Measurements from ENCODE around the gene PARD6G. TPM values are rescaled to one million over a fixed set of nuclear protein-coding genes. Genes with fewer than 3 reads are reported as not detected.

Gene PARD6G
- total RNA-seq, 1 experiment from 2014 or later, result 5.4 TPM

DNA sequence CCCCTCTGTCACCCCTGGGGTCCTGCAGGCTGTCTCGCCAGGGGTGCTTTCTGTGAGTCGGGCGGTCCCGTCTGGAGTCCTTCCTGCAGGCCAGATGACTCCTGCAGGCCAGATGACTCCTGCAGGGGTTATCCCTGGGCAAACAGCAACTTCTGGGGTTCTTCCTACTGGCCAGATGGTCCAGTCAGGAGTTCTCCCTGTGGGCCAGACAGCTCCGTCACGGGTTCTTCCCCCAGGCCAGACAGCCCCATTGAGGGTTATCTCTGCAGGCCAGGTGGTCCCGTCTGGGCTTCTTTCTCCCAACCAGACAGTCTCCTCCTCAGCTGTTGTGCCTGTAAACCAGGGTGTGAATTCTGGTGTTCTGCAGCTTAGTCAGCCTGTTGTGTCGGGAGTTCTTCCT, 110.6 kb downstream of the PARD6G start:
- H3K9me3 ChIP-seq (ENCODE audit: low read length), result no peaks in the 10 kb centered on the region
- no TSS peak for BruUV-seq (replicated peaks)
- H3F3A ChIP-seq (ENCODE audit: low read length, unreplicated experiment), result no peaks in the 10 kb centered on the region
- H3K9me2 ChIP-seq (replicated peaks; ENCODE audit: low read length), result no peaks in the 10 kb centered on the region
- ChIA-PET POLR2A (ENCODE audit: unreplicated experiment) (no interaction called here), CTCF (no interaction called here)
- peaks cover 8% of the 10 kb centered on the region; the same call in 1 of the 2 replicates for H4K20me1 ChIP-seq (ENCODE audit: low read length)
- H3K4me1 ChIP-seq (ENCODE audit: insufficient read depth, low read length), result no peaks in the 10 kb centered on the region
- peaks cover 72% of the 10 kb centered on the region for H3K36me3 ChIP-seq (ENCODE audit: low read depth, low read length)
- no peak overlapping the region for H3K4me3 ChIP-seq (ENCODE audit: low read length)
- H3K27ac ChIP-seq (ENCODE audit: low read length), result no peak overlapping the region
- intact Hi-C loops (cut with micrococcal nuclease), result no loop called here
- H3K79me2 ChIP-seq (ENCODE audit: low read length), result peaks cover 26% of the 10 kb centered on the region
- DNase-seq (no peak), ATAC-seq (no peak)
- no peak overlapping the region for H3K4me2 ChIP-seq (ENCODE audit: low read length)
- no peak overlapping the region for H3K9ac ChIP-seq (ENCODE audit: low read length)
- no peak overlapping the region for H2AFZ ChIP-seq (ENCODE audit: low read length)
- no peaks in the 10 kb centered on the region for H3K27me3 ChIP-seq (ENCODE audit: low read length)
- TF ChIP-seq EZH2 (IDR thresholded peaks at IDR 0.05; ENCODE audit: low read length, unreplicated experiment) (no peak), EZH2phosphoT487 (IDR thresholded peaks at IDR 0.05; ENCODE audit: borderline replicate concordance, low read length) (no peak)
- TF ChIP-seq, protein P1, sequence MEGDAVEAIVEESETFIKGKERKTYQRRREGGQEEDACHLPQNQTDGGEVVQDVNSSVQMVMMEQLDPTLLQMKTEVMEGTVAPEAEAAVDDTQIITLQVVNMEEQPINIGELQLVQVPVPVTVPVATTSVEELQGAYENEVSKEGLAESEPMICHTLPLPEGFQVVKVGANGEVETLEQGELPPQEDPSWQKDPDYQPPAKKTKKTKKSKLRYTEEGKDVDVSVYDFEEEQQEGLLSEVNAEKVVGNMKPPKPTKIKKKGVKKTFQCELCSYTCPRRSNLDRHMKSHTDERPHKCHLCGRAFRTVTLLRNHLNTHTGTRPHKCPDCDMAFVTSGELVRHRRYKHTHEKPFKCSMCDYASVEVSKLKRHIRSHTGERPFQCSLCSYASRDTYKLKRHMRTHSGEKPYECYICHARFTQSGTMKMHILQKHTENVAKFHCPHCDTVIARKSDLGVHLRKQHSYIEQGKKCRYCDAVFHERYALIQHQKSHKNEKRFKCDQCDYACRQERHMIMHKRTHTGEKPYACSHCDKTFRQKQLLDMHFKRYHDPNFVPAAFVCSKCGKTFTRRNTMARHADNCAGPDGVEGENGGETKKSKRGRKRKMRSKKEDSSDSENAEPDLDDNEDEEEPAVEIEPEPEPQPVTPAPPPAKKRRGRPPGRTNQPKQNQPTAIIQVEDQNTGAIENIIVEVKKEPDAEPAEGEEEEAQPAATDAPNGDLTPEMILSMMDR (conservative IDR thresholded peaks at IDR 0.05; ENCODE audit: low read depth, low read length), result no peak

DNA sequence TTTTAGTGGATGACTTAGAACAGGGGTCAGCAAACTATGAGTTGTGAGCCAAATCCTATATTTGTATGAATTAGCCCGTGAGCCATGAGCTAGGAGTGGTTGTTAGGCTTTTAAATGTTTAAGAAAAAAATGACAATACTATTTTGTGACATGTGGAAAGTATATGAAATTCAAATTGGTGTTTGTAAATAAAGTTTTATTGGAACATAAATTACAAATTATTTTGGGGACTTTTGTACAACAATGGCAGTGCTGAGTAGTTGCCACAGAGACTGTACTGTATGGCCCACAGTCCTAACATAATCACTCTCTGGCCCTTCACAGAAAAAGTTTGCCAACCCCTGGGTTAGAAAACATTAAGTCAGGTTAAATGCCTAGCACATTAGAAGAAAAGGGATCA, 112.2 kb downstream of the PARD6G start:
- Histone ChIP-seq H3K4me3 (ENCODE audit: low read length) (no peak overlapping the region), H3K4me1 (ENCODE audit: insufficient read depth, low read length) (no peaks in the 10 kb centered on the region), H3K4me2 (ENCODE audit: low read length) (no peak overlapping the region), H3K27ac (ENCODE audit: low read length) (no peak overlapping the region), H3K27me3 (ENCODE audit: low read length) (no peaks in the 10 kb centered on the region), H3K9me2 (replicated peaks; ENCODE audit: low read length) (no peaks in the 10 kb centered on the region), H4K20me1 (ENCODE audit: low read length) (peaks cover 10% of the 10 kb centered on the region; the same call in 1 of the 2 replicates), H3K79me2 (ENCODE audit: low read length) (peaks cover 38% of the 10 kb centered on the region), H3K9ac (ENCODE audit: low read length) (no peak overlapping the region), H2AFZ (ENCODE audit: low read length) (no peak overlapping the region), H3K9me3 (ENCODE audit: low read length) (no peaks in the 10 kb centered on the region), H3F3A (ENCODE audit: low read length, unreplicated experiment) (no peaks in the 10 kb centered on the region), H3K36me3 (ENCODE audit: low read depth, low read length) (peaks cover 68% of the 10 kb centered on the region)
- DNase-seq (no peak), ATAC-seq (no peak)
- POLR2A ChIA-PET (ENCODE audit: unreplicated experiment), result no interaction called here
- intact Hi-C loops (cut with micrococcal nuclease), result no loop called here
- CTCF ChIA-PET, result interaction anchor here (0.5 kb wide), 1 partner anchor 9 kb away, joined by 3 read pairs; no protein-coding TSS in a partner anchor
- TF ChIP-seq EZH2phosphoT487 (IDR thresholded peaks at IDR 0.05; ENCODE audit: borderline replicate concordance, low read length), result no peak
- BruUV-seq (replicated peaks), result no TSS peak

DNA sequence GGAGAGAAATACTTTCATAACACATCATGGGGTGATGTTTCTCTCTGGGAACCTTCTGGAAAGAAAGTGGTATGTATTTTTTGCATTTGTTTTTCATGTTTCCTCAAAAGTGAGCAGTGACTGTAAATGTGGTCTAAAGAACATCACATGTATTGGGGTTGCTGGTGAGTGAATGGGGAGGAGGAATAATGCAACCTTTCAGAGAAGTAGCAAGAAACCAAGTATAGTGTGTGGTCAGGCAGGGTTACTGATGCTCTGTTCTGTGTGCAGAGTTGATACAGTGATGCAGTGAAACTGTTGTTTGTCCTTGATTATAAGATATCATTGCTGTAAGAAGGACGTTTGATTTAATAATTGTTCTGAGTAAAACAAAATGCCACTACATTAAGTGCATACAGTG, 114.2 kb downstream of the PARD6G start:
- Histone ChIP-seq H3K27ac (ENCODE audit: low read length) (no peak overlapping the region), H3K4me1 (ENCODE audit: insufficient read depth, low read length) (no peaks in the 10 kb centered on the region), H2AFZ (ENCODE audit: low read length) (no peak overlapping the region), H3K36me3 (ENCODE audit: low read depth, low read length) (peaks cover 50% of the 10 kb centered on the region), H3K9me2 (replicated peaks; ENCODE audit: low read length) (no peaks in the 10 kb centered on the region), H3K27me3 (ENCODE audit: low read length) (no peaks in the 10 kb centered on the region), H4K20me1 (ENCODE audit: low read length) (peaks cover 20% of the 10 kb centered on the region; the same call in 1 of the 2 replicates), H3F3A (ENCODE audit: low read length, unreplicated experiment) (no peaks in the 10 kb centered on the region), H3K9me3 (ENCODE audit: low read length) (no peaks in the 10 kb centered on the region), H3K4me2 (ENCODE audit: low read length) (no peak overlapping the region), H3K9ac (ENCODE audit: low read length) (no peak overlapping the region), H3K79me2 (ENCODE audit: low read length) (peaks cover 58% of the 10 kb centered on the region), H3K4me3 (ENCODE audit: low read length) (no peak overlapping the region)
- POLR2A ChIA-PET (ENCODE audit: unreplicated experiment), result no interaction called here
- CTCF ChIA-PET, result no interaction called here
- no TSS peak for BruUV-seq (replicated peaks)
- intact Hi-C loops (cut with micrococcal nuclease), result no loop called here
- TF ChIP-seq EZH2 (IDR thresholded peaks at IDR 0.05; ENCODE audit: low read length, unreplicated experiment) (no peak), EZH2phosphoT487 (IDR thresholded peaks at IDR 0.05; ENCODE audit: borderline replicate concordance, low read length) (no peak)
- TF ChIP-seq, protein P1 (conservative IDR thresholded peaks at IDR 0.05; ENCODE audit: low read depth, low read length), result no peak
- no peak for ATAC-seq
- no peak for DNase-seq

Data from PC-3 (cell line).